Measurements from ENCODE around the gene NUP155.
"Not testable (repeated sequence)": the region's sequence is repeated elsewhere in the genome, so short reads cannot be mapped to it uniquely, and the experiment has no call there.

The NUP155 gene

GRCh38 chr5:37379100-37379628 lies 8.3 kb upstream of the NUP155 start, which contains the start of gene WDR70:
TSS of gene WDR70 (plus strand) at chr5:37379318. CDS start at chr5:37379368, 50 bp downstream.
- peak within 1 kb of the TSS; percentile 71 to 91 (median 78) for H3K4me3 ChIP-seq (ENCODE audit: control insufficient read depth in 1 of 7, extremely low read depth in 1 of 7, insufficient read depth in 4 of 7, low read depth in 2 of 7, low read length in 6 of 7)
- CTCF ChIA-PET, result interaction anchor here (0.6 to 1.4 kb wide), 3 partner anchors 9 to 30 kb away, joined by 3 to 5 read pairs (median 4); partner anchors contain the start of gene NUP155
- DNase-seq, result peak; percentile 93 to 96 (median 93)
- not testable (repeated sequence) for H3K4me1 ChIP-seq (ENCODE audit: control extremely low read depth in 1 of 4, control insufficient read depth in 4 of 4, insufficient read depth in 4 of 4, low read length in 3 of 4); H3K9me3 ChIP-seq (ENCODE audit: control extremely low read depth in 1 of 5, control insufficient read depth in 4 of 5, insufficient read depth in 2 of 5, low read depth in 1 of 5, low read length in 4 of 5); H3K27me3 ChIP-seq (replicated peaks in 2 of 5; ENCODE audit: control insufficient read depth in 4 of 5, insufficient read depth in 5 of 5, low read length in 4 of 5); H3K36me3 ChIP-seq (ENCODE audit: control insufficient read depth in 4 of 4, insufficient read depth in 4 of 4, low read length in 3 of 4)
- POLR2A ChIA-PET, result interaction anchor here (0.6 to 1.3 kb wide), 2 partner anchors 8 to 657 kb away, joined by 3 to 5 read pairs; partner anchors contain the start of gene NUP155
- 0% methylated on average over 22 of the region's 39 CpGs for WGBS (ENCODE audit: insufficient coverage)
- H3K27ac ChIP-seq (ENCODE audit: insufficient read depth in 1 of 2, low read depth in 1 of 2, low read length in 2 of 2, poor library complexity in 1 of 2, severe bottlenecking in 2 of 2), result peak within 1 kb of the TSS; percentile 7 to 74

- H3K9me3 ChIP-seq (ENCODE audit: control extremely low read depth in 1 of 5, control insufficient read depth in 4 of 5, insufficient read depth in 2 of 5, low read depth in 1 of 5, low read length in 4 of 5); H3K36me3 ChIP-seq (ENCODE audit: control insufficient read depth in 4 of 4, insufficient read depth in 4 of 4, low read length in 3 of 4); H3K27me3 ChIP-seq (replicated peaks in 2 of 5; ENCODE audit: control insufficient read depth in 4 of 5, insufficient read depth in 5 of 5, low read length in 4 of 5); H3K4me3 ChIP-seq (ENCODE audit: control insufficient read depth in 1 of 7, extremely low read depth in 1 of 7, insufficient read depth in 4 of 7, low read depth in 2 of 7, low read length in 6 of 7); POLR2A ChIA-PET; H3K27ac ChIP-seq (ENCODE audit: insufficient read depth in 1 of 2, low read depth in 1 of 2, low read length in 2 of 2, poor library complexity in 1 of 2, severe bottlenecking in 2 of 2); H3K4me1 ChIP-seq (ENCODE audit: control extremely low read depth in 1 of 4, control insufficient read depth in 4 of 4, insufficient read depth in 4 of 4, low read length in 3 of 4); DNase-seq: not testable (repeated sequence)
- CTCF ChIA-PET, result interaction anchor here (1.9 kb wide), 1 partner anchor 35 kb away, joined by 4 read pairs; no protein-coding TSS in a partner anchor
- 93% methylated on average over 8 of the region's 12 CpGs for WGBS (ENCODE audit: insufficient coverage)
Observed at GRCh38 chr5:37378066-37378465, 7.2 kb upstream of the NUP155 start.

- H3K36me3 ChIP-seq (ENCODE audit: control insufficient read depth in 4 of 4, insufficient read depth in 4 of 4, low read length in 3 of 4), result no peaks in the 10 kb centered on the region
- H3K4me3 ChIP-seq (ENCODE audit: control insufficient read depth in 1 of 7, extremely low read depth in 1 of 7, insufficient read depth in 4 of 7, low read depth in 2 of 7, low read length in 6 of 7), result no peak overlapping the region
Observed at GRCh38 chr5:37375091-37375490, 4.2 kb upstream of the NUP155 start.

GRCh38 chr5:37370550-37370863 lies 399 bp downstream of the NUP155 start:
- no peaks in the 10 kb centered on the region for H3K9me3 ChIP-seq (ENCODE audit: control extremely low read depth in 1 of 5, control insufficient read depth in 4 of 5, insufficient read depth in 2 of 5, low read depth in 1 of 5, low read length in 4 of 5)
- H3K4me3 ChIP-seq (ENCODE audit: control insufficient read depth in 1 of 7, extremely low read depth in 1 of 7, insufficient read depth in 4 of 7, low read depth in 2 of 7, low read length in 6 of 7), result peak overlapping the region; percentile 90 to 100 (median 97)
- WGBS (ENCODE audit: insufficient coverage), result 0% methylated on average over 7 of the region's 7 CpGs
- DNase-seq, result no peak
- H3K27ac ChIP-seq (ENCODE audit: insufficient read depth in 1 of 2, low read depth in 1 of 2, low read length in 2 of 2, poor library complexity in 1 of 2, severe bottlenecking in 2 of 2), result peak overlapping the region; percentile 83 to 91
- no peaks in the 10 kb centered on the region for H3K27me3 ChIP-seq (replicated peaks in 2 of 5; ENCODE audit: control insufficient read depth in 4 of 5, insufficient read depth in 5 of 5, low read length in 4 of 5)
- H3K4me1 ChIP-seq (ENCODE audit: control extremely low read depth in 1 of 4, control insufficient read depth in 4 of 4, insufficient read depth in 4 of 4, low read length in 3 of 4), result peaks cover 5 to 30% (median 19%) of the 10 kb centered on the region in 4 experiments
- CTCF ChIA-PET, result interaction anchor here (1.2 kb wide), 1 partner anchor 9 kb away, joined by 5 read pairs; the partner anchor contains the start of gene WDR70
- H3K36me3 ChIP-seq (ENCODE audit: control insufficient read depth in 4 of 4, insufficient read depth in 4 of 4, low read length in 3 of 4), result peaks cover 0 to 3% (median 0%) of the 10 kb centered on the region in 4 experiments
- POLR2A ChIA-PET, result interaction anchor here (1.2 kb wide), 1 partner anchor 122 kb away, joined by 3 read pairs; no protein-coding TSS in a partner anchor

More at GRCh38 chr5:37375091-37375490, 4.2 kb upstream of the NUP155 start:
- DNase-seq, result no peak
- WGBS (ENCODE audit: insufficient coverage), result 100% methylated on average over 3 of the region's 3 CpGs
- Histone ChIP-seq H3K27ac (ENCODE audit: insufficient read depth in 1 of 2, low read depth in 1 of 2, low read length in 2 of 2, poor library complexity in 1 of 2, severe bottlenecking in 2 of 2) (no peak overlapping the region), H3K4me1 (ENCODE audit: control extremely low read depth in 1 of 4, control insufficient read depth in 4 of 4, insufficient read depth in 4 of 4, low read length in 3 of 4) (peaks cover 4 to 18% (median 5%) of the 10 kb centered on the region in 4 experiments), H3K9me3 (ENCODE audit: control extremely low read depth in 1 of 5, control insufficient read depth in 4 of 5, insufficient read depth in 2 of 5, low read depth in 1 of 5, low read length in 4 of 5) (no peaks in the 10 kb centered on the region), H3K27me3 (replicated peaks in 2 of 5; ENCODE audit: control insufficient read depth in 4 of 5, insufficient read depth in 5 of 5, low read length in 4 of 5) (peaks cover 0 to 3% (median 0%) of the 10 kb centered on the region in 5 experiments)
- POLR2A ChIA-PET, result no interaction called here
- CTCF ChIA-PET, result no interaction called here

- WGBS (ENCODE audit: insufficient coverage), result 94% methylated on average over 3 of the region's 6 CpGs
- Histone ChIP-seq H3K9me3 (ENCODE audit: control extremely low read depth in 1 of 5, control insufficient read depth in 4 of 5, insufficient read depth in 2 of 5, low read depth in 1 of 5, low read length in 4 of 5) (no peaks in the 10 kb centered on the region), H3K27ac (ENCODE audit: insufficient read depth in 1 of 2, low read depth in 1 of 2, low read length in 2 of 2, poor library complexity in 1 of 2, severe bottlenecking in 2 of 2) (no peak overlapping the region), H3K4me1 (ENCODE audit: control extremely low read depth in 1 of 4, control insufficient read depth in 4 of 4, insufficient read depth in 4 of 4, low read length in 3 of 4) (no peaks in the 10 kb centered on the region), H3K4me3 (ENCODE audit: control insufficient read depth in 1 of 7, extremely low read depth in 1 of 7, insufficient read depth in 4 of 7, low read depth in 2 of 7, low read length in 6 of 7) (no peak overlapping the region), H3K27me3 (replicated peaks in 2 of 5; ENCODE audit: control insufficient read depth in 4 of 5, insufficient read depth in 5 of 5, low read length in 4 of 5) (no peaks in the 10 kb centered on the region), H3K36me3 (ENCODE audit: control insufficient read depth in 4 of 4, insufficient read depth in 4 of 4, low read length in 3 of 4) (peaks cover 24 to 61% (median 42%) of the 10 kb centered on the region in 4 experiments)
- ChIA-PET POLR2A (no interaction called here), CTCF (no interaction called here)
- DNase-seq, result no peak
Observed at GRCh38 chr5:37355161-37355560, 15.7 kb downstream of the NUP155 start.

- 94% methylated on average over 9 of the region's 18 CpGs for whole genome bisulfite sequencing (ENCODE audit: insufficient coverage)
- peaks cover 0 to 73% (median 40%) of the 10 kb centered on the region in 4 experiments for H3K36me3 ChIP-seq (ENCODE audit: control insufficient read depth in 4 of 4, insufficient read depth in 4 of 4, low read length in 3 of 4)
- H3K27me3 ChIP-seq (replicated peaks in 2 of 5; ENCODE audit: control insufficient read depth in 4 of 5, insufficient read depth in 5 of 5, low read length in 4 of 5); H3K4me3 ChIP-seq (ENCODE audit: control insufficient read depth in 1 of 7, extremely low read depth in 1 of 7, insufficient read depth in 4 of 7, low read depth in 2 of 7, low read length in 6 of 7); DNase-seq; POLR2A ChIA-PET; H3K27ac ChIP-seq (ENCODE audit: insufficient read depth in 1 of 2, low read depth in 1 of 2, low read length in 2 of 2, poor library complexity in 1 of 2, severe bottlenecking in 2 of 2); H3K4me1 ChIP-seq (ENCODE audit: control extremely low read depth in 1 of 4, control insufficient read depth in 4 of 4, insufficient read depth in 4 of 4, low read length in 3 of 4); H3K9me3 ChIP-seq (ENCODE audit: control extremely low read depth in 1 of 5, control insufficient read depth in 4 of 5, insufficient read depth in 2 of 5, low read depth in 1 of 5, low read length in 4 of 5); CTCF ChIA-PET: not testable (repeated sequence)
Observed at GRCh38 chr5:37342741-37343140, 28.2 kb downstream of the NUP155 start.

GRCh38 chr5:37334754-37335153 lies 36.2 kb downstream of the NUP155 start:
- H3K9me3 ChIP-seq (ENCODE audit: control extremely low read depth in 1 of 5, control insufficient read depth in 4 of 5, insufficient read depth in 2 of 5, low read depth in 1 of 5, low read length in 4 of 5); DNase-seq; H3K27me3 ChIP-seq (replicated peaks in 2 of 5; ENCODE audit: control insufficient read depth in 4 of 5, insufficient read depth in 5 of 5, low read length in 4 of 5); POLR2A ChIA-PET; H3K4me1 ChIP-seq (ENCODE audit: control extremely low read depth in 1 of 4, control insufficient read depth in 4 of 4, insufficient read depth in 4 of 4, low read length in 3 of 4); H3K4me3 ChIP-seq (ENCODE audit: control insufficient read depth in 1 of 7, extremely low read depth in 1 of 7, insufficient read depth in 4 of 7, low read depth in 2 of 7, low read length in 6 of 7); H3K27ac ChIP-seq (ENCODE audit: insufficient read depth in 1 of 2, low read depth in 1 of 2, low read length in 2 of 2, poor library complexity in 1 of 2, severe bottlenecking in 2 of 2): not testable (repeated sequence)
- WGBS (ENCODE audit: insufficient coverage), result 97% methylated on average over 9 of the region's 12 CpGs
- CTCF ChIA-PET, result interaction anchor here (0.6 kb wide), 1 partner anchor 339 kb away, joined by 3 read pairs; no protein-coding TSS in a partner anchor
- peaks cover 13 to 64% (median 44%) of the 10 kb centered on the region in 4 experiments for H3K36me3 ChIP-seq (ENCODE audit: control insufficient read depth in 4 of 4, insufficient read depth in 4 of 4, low read length in 3 of 4)

All from common myeloid progenitor, CD34-positive (primary cell).